Measurements from ENCODE around the gene ZDHHC7.

The ZDHHC7 gene

DNA sequence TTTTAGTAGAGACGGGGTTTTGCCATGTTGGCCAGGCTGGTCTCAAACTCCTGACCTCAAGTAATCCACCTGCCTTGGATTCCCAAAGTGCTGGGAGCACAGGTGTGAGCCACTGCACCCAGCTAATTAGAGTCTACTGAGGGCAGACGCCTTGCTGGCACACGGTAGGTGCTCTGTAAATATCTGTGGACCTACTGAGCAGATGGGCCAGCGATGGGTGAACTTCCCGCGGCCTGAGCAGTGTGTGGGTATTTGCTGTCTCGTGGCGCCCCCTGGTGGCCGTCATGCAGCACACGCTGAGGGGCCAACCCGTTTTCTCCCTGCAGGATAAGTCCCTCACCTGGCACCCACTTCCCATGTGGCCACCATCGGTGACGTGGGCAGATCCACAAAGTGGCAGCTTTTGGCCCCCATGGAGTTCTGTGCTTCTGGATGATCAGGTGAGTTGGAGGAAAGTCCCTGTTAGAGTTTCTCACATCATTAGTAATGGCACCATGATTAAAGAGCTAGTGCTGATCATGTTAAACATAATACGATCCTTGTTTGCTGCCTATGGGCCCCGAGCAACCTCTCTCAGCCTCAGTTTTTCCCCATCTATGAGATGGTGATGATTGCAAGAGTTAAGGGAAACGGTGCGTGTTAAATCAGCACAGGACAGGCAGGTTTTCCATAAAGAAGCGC, 40.7 kb downstream of the ZDHHC7 start:
- in situ Hi-C loops (cut with MboI; ENCODE audit: low sequenced_read_pairs), result loop anchor here (25.0 kb wide), 2 partner anchors 333 to 433 kb away; partner anchors contain the start of gene KLHL36

DNA sequence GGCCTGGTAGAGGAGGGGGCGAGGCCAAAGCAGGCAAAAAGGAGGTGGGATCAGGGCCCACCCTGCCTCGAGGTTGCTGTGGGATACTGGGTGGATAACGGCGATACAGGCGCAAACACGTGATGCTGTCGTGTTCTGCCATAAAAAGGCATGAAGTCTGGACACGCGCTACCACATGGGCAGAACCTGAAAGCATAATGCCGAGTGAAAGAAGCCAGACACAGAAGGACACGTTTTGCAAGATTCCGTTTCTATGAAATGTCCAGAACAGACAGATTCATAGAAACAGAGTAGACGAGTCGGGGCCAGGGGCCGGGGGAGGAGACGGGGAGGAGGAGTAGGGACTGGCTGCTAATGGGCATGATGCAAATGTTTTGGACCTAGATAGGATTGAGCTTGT, 43.5 kb downstream of the ZDHHC7 start:
- in situ Hi-C loops (cut with MboI; ENCODE audit: low sequenced_read_pairs), result loop anchor here (10.0 to 25.0 kb wide), 3 partner anchors 213 to 431 kb away; partner anchors contain the start of gene KLHL36

DNA sequence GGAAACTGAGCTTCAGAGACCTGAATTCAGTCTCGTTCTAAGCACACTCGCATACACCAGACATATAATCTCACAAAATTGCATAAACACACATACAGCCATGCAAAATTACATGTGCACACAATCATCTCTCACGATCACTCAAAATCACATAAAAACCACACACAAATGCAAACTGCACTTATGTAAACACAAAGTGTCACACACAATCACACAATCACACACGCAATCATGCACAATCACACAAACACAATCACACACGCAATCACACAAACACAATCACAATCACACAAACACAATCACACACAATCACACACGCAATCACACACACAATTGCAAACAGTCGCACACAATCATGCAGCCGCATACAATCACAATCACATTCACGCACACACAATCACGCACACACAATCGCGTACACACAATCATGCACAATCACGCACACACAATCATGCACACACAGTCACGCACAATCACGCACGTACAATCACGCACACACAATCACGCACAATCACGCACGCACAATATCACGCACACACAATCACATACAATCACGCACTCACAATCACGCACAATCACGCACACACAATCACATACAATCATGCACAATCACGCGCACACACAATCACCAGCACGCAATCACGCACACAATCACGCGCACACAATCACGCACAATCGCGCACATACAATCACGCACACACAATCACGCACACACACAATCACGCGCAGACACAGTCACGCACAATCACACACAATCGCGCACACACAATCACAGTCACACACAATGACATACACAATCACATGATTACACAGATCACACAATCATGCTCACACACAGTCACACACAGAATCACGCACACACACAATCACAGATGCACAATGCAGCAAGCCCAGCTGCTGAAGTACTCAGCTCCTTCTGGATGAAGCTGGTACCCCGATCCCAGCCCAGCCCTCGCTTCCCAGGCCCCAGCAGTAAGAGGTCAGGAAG, 45.6 kb downstream of the ZDHHC7 start:
- in situ Hi-C loops (cut with MboI; ENCODE audit: low sequenced_read_pairs), result loop anchor here (10.0 to 25.0 kb wide), 3 partner anchors 211 to 428 kb away; partner anchors contain the start of gene KLHL36

DNA sequence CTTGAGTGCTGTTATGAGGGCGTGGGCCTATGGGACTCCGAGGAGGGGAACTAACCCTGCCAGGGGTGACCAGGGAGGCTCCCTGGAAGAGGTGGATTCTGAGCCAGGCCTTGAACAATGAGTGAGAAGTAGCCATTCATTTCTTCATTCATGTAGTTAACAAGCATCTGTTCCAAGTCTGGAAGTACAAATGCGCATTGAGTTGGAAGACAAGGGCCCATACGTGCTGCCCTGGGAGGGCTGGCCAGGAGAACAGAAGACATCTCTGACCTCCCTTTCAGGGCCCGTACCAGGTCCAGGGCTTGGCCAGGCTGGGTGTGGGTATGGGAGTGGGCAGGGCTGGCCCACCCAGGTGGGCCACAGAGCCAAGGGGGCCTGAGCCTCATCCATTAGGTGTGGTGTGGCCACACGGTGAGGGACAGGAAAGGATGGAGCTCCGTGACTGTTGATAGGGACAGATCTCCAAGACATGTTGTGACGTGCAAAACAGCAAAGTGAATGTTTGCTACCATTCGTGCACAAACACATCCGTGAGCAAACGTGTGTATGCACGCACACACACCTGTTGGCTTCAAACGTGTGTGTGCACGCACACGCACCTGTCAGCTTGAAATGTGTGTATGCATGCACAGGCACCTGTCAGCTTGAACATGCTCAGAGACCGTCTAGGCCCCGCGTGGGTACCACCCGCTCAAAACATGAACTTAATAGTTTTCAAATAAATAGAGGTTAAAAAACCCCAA, 46.8 kb downstream of the ZDHHC7 start:
- in situ Hi-C loops (cut with MboI; ENCODE audit: low sequenced_read_pairs), result loop anchor here (10.0 to 25.0 kb wide), 3 partner anchors 210 to 427 kb away; partner anchors contain the start of gene KLHL36

DNA sequence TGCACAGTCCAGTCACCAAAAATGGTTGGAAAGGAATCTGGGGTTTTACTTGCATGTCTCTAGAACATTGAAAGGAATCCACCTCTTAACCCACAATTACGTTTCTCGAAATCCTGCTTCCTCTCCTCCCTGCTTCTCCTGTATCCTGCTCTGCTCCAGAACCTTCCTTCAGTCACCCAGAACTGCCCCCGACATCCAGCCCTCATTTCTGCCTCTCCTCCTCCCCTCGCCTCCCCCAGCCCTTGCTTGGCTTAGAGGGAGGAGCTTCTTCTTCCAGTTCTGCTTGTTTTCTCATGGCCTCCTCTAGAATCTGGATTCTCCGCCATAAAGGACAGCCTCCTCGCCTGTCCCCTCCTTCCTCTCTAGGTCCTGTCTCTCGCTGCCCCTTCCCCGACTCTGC, 48.3 kb downstream of the ZDHHC7 start:
- in situ Hi-C loops (cut with MboI; ENCODE audit: low sequenced_read_pairs), result loop anchor here (10.0 to 25.0 kb wide), 3 partner anchors 208 to 426 kb away; partner anchors contain the start of gene KLHL36

DNA sequence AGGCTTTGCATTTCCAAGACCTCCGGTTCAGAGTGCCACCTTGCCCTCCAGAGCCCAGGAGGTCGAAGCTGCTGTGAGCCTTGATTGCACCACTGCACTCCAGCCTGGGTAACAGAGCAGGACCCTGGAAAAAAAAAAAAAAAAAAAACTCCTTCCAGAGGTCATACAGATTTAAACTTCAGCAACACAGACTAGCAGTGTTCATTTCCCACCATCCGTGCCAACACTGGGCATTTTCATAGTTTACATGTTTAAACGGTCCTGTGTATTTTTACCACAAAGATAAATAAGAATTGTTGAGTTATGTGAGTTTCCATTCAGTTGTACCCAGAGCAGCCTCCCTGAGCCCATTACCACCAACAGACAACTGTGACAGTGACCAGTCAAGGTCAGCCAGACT, 50.4 kb downstream of the ZDHHC7 start:
- in situ Hi-C loops (cut with MboI; ENCODE audit: low sequenced_read_pairs), result loop anchor here (10.0 to 25.0 kb wide), 3 partner anchors 206 to 424 kb away; partner anchors contain the start of gene KLHL36

DNA sequence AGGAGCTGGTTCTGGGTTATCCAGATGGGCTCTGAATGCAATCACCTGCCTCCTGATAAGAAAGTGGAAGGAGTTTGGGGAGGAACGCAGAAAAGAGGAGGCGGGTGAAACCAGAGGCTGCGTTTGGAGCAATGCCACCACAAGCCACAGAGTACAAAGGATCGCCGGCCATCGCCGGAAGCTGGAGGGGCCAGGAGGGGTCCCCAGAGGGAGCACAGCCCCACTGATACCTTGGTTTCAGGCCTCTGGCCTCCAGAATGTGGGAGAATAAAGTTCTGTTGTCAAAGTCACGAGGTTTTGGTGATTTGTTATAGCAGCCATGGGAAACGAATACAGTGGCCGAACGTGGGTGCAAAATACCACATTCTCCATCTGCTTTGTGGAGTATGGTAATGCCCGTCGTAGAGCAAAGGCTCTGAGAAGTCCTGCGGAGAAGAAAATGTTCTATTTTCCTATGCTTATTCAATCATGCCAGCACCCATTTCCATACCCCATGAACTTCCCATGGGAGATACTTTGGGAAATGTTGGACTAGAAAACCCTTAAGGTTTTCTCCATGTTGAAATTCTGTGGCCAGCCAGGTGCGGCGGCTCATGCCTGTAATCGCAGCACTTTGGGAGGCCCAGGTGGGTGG, 51.4 kb downstream of the ZDHHC7 start:
- in situ Hi-C loops (cut with MboI; ENCODE audit: low sequenced_read_pairs), result loop anchor here (10.0 to 25.0 kb wide), 3 partner anchors 205 to 423 kb away; partner anchors contain the start of gene KLHL36

DNA sequence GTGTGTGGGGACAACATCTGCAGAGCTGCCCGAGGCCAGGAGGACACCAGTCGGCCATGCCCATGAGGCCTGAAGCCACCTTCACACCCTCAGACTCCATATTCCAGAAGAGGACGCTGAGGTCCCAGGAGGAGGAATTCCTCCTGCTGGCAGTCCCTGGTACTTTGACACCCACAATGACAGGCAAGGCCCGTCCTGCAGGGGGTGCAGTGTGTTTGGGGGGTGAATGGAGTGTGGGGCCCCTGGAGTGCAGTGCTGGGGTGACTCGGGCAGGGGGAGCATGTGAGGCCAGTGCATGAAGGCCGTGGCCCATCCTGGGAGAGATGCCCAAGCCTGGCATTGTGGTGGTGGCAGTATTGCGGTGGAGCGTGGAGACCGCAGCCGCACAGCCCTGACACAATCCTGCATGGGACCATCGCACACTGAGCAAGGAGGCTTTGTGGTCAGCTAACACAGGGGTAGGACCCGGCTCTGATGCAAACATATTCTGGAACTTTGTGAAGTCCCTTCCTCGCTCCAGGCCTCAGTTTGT, 52.2 kb downstream of the ZDHHC7 start:
- in situ Hi-C loops (cut with MboI; ENCODE audit: low sequenced_read_pairs), result loop anchor here (25.0 kb wide), 2 partner anchors 322 to 422 kb away; partner anchors contain the start of gene KLHL36

DNA sequence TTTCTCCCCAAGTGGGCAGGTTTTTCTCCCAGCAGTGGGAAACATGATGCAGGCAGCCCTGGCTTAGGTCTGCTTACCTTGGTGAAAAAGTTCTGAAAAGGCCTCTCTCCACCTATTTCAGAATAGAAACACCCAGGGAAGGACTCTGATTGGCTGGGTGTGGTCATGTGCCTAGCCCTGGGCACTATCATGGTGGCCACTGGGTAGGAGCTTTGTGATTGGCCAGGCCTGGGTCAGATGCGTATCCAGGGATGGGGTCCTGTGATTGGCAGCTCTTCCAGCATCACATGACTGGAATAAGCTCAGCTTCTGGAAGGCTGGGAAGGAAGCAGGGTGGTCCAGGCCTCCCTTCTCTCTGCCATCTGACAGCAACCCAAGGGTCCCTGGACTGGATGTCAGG, 53.5 kb downstream of the ZDHHC7 start:
- in situ Hi-C loops (cut with MboI; ENCODE audit: low sequenced_read_pairs), result loop anchor here (25.0 kb wide), 2 partner anchors 320 to 420 kb away; partner anchors contain the start of gene KLHL36

DNA sequence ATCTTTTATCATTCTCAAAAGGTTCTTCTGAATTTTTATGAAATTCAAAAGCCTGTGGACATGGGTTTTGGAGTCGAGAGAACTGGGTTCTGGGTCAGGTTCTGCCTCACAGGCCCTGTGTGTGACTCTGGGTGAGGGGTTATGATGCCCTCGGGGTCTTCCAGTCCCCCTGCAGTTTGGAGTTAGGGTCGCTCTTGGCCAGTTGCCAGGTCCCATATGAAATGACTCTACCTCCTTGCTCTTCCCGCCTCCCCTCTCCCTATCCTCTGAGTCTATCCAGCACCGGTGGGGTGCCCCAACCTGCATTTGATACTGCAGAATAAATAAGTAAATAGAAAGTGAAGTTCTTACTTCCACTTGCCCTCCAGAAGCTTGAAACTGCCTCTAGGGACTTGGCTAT, 54.1 kb downstream of the ZDHHC7 start:
- in situ Hi-C loops (cut with MboI; ENCODE audit: low sequenced_read_pairs), result loop anchor here (25.0 kb wide), 2 partner anchors 320 to 420 kb away; partner anchors contain the start of gene KLHL36

DNA sequence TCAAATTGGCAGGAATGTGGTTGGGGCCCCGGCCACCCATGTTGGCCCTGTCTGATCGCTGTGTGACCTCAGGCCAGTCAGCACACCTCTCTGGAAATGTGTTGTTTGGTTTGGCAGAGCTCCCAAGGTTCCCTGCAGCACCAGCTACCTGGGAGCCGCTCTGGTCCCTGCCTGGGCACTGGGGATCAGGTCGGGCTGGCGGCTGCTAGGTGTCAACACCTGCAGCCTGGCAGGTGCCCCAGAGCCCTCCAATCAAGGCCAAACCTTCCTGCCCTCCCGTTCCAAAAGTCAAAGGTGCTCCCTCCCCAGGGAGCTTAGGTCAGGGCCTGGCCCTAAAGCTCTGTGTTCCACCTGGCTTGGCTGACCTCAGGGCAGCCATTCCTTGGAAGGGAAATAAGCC, 55.9 kb downstream of the ZDHHC7 start:
- in situ Hi-C loops (cut with MboI; ENCODE audit: low sequenced_read_pairs), result loop anchor here (25.0 kb wide), 2 partner anchors 318 to 418 kb away; partner anchors contain the start of gene KLHL36

DNA sequence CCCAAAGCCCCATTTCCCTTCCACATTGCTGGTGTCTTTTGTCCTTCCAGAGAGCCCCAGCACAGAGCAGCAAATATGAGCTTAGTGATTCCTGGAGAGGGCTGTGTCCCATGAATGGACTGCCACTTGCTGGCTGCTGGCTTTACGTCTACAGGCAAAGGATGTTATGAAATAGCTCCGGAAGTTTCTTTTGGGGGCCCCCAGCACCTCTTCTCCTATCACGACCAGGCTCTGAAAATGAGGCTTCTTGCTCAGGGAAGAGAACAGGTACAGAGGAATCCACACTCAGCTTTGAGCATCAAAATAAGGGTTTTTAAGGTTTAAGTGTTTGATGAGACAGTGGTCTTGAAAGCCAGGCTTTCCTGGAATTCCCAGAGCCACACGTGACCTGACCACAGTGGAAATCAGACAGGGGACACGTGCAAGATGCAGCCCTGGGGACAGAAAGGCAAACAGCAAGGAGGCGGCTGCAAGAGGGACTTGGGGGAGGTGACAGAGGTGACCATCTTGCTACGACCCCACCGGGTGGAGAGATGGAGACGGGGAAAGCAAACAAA, 58.1 kb downstream of the ZDHHC7 start:
- in situ Hi-C loops (cut with MboI; ENCODE audit: low sequenced_read_pairs), result loop anchor here (25.0 kb wide), 2 partner anchors 316 to 416 kb away; partner anchors contain the start of gene KLHL36

DNA sequence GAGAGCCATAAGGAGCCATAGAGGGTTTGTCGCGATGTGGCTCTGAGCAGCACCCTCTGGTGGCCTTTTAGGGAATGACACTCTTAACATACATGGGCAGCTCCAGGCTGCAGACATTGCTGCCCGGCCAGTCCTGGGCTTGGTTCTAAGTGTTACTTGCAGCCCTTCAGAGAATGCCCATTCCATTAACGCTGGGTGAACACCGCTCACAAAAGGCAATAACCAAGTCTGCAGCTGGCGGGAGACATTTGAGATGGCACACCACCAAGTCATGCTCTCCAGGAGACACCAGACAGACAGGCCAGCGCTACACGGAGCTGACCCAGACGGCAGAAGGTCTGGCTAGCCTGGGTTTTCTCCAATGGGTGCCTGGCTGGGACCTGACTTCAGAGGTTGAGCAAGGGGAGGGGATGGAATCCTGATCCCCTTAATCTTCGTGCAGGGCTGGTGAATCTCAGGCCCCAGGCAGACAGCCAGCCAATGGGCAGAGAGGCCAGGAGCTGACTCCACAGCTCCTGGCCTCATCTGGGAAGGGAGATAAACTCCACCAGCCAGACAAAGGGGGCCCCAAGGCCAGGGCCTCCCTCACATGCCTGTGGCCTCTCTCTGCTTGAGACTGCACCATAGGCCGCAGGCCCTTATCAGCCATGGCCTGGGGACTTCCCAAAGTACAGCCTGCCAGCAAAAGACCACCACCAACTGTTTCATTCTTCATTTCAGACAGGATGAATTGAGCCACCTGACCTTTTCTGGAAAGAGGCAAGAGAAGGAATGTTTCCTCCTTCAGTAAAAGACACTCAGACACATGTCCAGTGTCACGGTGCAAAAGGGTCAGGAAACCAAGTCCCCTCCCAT, 58.8 kb downstream of the ZDHHC7 start:
- in situ Hi-C loops (cut with MboI; ENCODE audit: low sequenced_read_pairs), result loop anchor here (25.0 kb wide), 2 partner anchors 315 to 415 kb away; partner anchors contain the start of gene KLHL36

DNA sequence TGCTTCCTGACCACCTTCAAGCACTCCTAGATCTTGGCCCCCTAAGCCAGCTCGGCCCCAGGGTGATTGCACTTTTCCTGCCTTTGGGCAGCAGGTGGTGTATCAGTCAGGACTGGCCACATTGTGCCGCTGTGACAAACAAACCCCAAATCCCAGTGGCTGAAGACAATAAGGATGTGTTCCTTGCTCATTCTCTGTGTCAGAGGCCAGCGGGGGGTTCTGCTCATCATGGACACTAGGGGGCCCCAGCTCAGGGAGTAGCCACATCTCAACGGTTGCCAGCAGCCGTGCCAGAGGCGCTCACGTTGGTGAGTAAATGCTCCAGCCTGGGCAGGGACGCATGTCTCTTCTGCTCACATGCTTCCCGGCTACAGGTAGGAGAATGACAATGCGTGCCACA, 60.4 kb downstream of the ZDHHC7 start:
- in situ Hi-C loops (cut with MboI; ENCODE audit: low sequenced_read_pairs), result loop anchor here (25.0 kb wide), 2 partner anchors 314 to 414 kb away; partner anchors contain the start of gene KLHL36

DNA sequence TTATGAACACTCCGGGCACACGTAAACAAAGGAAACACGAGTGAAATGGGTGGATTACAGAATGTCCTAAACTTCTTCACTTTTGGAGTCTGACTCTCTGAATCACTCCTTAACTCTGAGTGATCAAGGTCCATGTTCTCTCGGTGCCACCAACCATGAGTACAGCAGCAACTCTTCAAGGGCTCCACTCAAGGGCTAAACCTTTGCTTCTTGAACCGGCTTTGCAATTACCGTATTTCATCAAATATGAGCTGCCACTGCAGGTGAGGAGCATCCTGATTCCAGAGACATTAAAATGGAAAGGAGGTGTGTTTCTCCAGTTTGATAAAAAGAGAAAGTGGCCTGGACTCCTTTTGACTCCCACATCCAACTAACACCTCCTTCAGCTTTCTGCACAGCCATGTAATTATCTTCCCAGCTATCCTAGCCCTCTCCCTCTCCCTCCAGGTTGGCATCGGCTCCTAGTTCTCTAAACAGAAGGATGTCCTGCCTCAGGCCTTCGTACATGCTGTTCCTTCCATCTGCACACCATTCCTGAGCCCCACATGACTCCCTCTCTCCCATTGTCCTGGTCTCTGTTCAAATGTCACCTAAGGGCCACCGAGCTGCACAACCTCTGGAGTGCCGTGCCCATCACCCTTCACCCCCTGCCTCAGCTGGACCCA, 61.4 kb downstream of the ZDHHC7 start:
- in situ Hi-C loops (cut with MboI; ENCODE audit: low sequenced_read_pairs), result loop anchor here (25.0 kb wide), 2 partner anchors 313 to 413 kb away; partner anchors contain the start of gene KLHL36

DNA sequence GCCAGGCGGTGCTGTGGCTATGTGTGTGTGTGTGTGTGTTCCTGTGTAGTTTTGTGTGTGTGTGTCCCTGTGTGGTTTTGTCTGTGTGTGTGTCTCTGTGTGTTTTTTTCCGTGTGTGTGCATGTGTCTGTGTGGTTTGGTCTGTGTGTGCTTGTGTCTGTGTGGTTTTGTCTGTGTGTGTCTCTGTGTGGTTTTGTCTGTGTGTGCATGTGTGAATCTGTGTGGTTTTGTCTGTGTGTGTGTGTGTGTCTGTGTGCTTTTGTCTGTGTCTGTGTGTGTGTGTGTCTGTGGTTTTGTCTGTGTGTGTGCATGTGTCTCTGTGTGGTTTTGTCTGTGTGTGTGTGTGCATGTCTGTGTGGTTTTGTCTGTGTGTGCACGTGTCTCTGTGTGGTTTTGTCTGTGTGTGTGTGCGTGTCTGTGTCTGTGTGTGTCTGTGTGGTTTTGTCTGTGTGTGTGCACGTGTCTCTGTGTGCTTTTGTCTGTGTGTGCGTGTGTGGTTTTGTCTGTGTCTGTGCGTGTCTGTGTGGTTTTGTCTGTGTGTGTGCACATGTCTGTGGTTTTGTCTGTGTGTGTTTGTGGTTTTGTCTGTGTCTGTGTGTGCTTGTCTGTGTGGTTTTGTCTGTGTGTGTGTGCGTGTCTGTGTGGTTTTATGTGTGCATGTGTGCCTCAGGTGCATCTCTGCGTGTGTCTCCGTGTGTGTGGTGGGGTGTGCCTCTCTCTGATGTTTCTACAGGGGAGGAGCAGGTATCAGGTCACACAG, 62.3 kb downstream of the ZDHHC7 start:
- in situ Hi-C loops (cut with MboI; ENCODE audit: low sequenced_read_pairs), result no loop called here

Measured in HL-60/S4 treated with phorbol 12-myristate 13-acetate at 8.2 ng/mL for 4 days and 3 days (cell line).